IMR-90 (cell line): ENCODE data around the gene PPL. TPM values are rescaled to one million over a fixed set of nuclear protein-coding genes. Genes with fewer than 3 reads are reported as not detected.
"Not testable (repeated sequence)": the region's sequence is repeated elsewhere in the genome, so short reads cannot be mapped to it uniquely, and the experiment has no call there.

ENCODE experiments used
- ATAC-seq: fragments of 200-7000 bp; cut with Tn5 transposase; 2 replicates; pipeline ENCODE4 v1.9.1; 2020; ENCODE audit warnings: low read depth, mild to moderate bottlenecking, moderate library complexity
- BruUV-seq: library from RNA; stranded (reverse); fragments of 400-500 nt; replicated peaks from 2 replicates; lab custom pipeline; 2021; lab: Mats Ljungman, UMichigan
- CTCF ChIA-PET: fragments of 300-600 bp; formaldehyde crosslinking; extraction: SDS; loops from one replicate; lab custom pipeline; 2021; ENCODE audit warnings: antibody characterized with exemption; lab: Yijun Ruan, JAX
- POLR2A ChIA-PET: fragments of 300-600 bp; sonication (Branson Sonifier 250); formaldehyde crosslinking; loops from one replicate; lab custom pipeline; 2022; ENCODE audit warnings: antibody characterized with exemption; ENCODE audit not compliant: unreplicated experiment; lab: Charles Lee
- DNase-seq: peaks from one replicate; pipeline ENCODE4 v3.0.0; 2013
- H2AFZ ChIP-seq: replicated peaks from 2 replicates; pipeline ENCODE3; 2013; ENCODE audit warnings: low read length, mild to moderate bottlenecking; ENCODE audit not compliant: poor library complexity
- H2AK5ac ChIP-seq: 2 replicates; pipeline ENCODE4 v1.6.1; 2013; ENCODE audit warnings: low read depth, low read length, inconsistent platforms
- H2AK9ac ChIP-seq: replicated peaks from 2 replicates; pipeline ENCODE3; 2013; ENCODE audit warnings: mild to moderate bottlenecking, low read depth, low read length, moderate library complexity; ENCODE audit not compliant: poor library complexity
- H2BK120ac ChIP-seq: 2 replicates; pipeline ENCODE4 v1.6.1; 2013; ENCODE audit warnings: low read depth, low read length, inconsistent platforms
- H2BK15ac ChIP-seq: 3 replicates; pipeline ENCODE4 v1.6.1; 2013; ENCODE audit warnings: low read depth, low read length, inconsistent platforms
- H2BK20ac ChIP-seq: 2 replicates; pipeline ENCODE4 v1.6.1; 2013; ENCODE audit warnings: low read depth, mild to moderate bottlenecking, inconsistent platforms, low read length, moderate library complexity
- H2BK5ac ChIP-seq: 2 replicates; pipeline ENCODE4 v1.6.1; 2013; ENCODE audit warnings: mild to moderate bottlenecking, low read depth, low read length, inconsistent platforms; ENCODE audit not compliant: poor library complexity, severe bottlenecking
- H3K14ac ChIP-seq: replicated peaks from 2 replicates; pipeline ENCODE4 v1.6.1; 2013; ENCODE audit warnings: low read depth, low read length, inconsistent platforms
- H3K18ac ChIP-seq: 2 replicates; pipeline ENCODE4 v1.6.1; 2013; ENCODE audit warnings: low read depth, low read length, control low read depth
- H3K23ac ChIP-seq: 2 replicates; pipeline ENCODE4 v1.6.1; 2013; ENCODE audit warnings: low read depth, low read length, inconsistent platforms
- H3K27ac ChIP-seq: 2 replicates; pipeline ENCODE4 v1.5.1; 2013; ENCODE audit warnings: mild to moderate bottlenecking, control low read depth, low read length; ENCODE audit not compliant: insufficient read depth
- H3K27me3 ChIP-seq: 2 replicates; pipeline ENCODE4 v1.6.1; 2013; ENCODE audit warnings: low read length; ENCODE audit not compliant: control insufficient read depth, insufficient read depth
- H3K36me3 ChIP-seq: 2 replicates; pipeline ENCODE4 v1.6.1; 2013; ENCODE audit warnings: low read length, mixed read lengths; ENCODE audit not compliant: control insufficient read depth, insufficient read depth
- H3K4ac ChIP-seq: 2 replicates; pipeline ENCODE4 v1.6.1; 2013; ENCODE audit warnings: low read depth, low read length, inconsistent platforms
- H3K4me1 ChIP-seq: 2 replicates; pipeline ENCODE4 v1.6.1; 2013; ENCODE audit warnings: low read length, mixed read lengths; ENCODE audit not compliant: control insufficient read depth, insufficient read depth
- H3K4me2 ChIP-seq: 2 replicates; pipeline ENCODE4 v1.6.1; 2013; ENCODE audit warnings: low read depth, mild to moderate bottlenecking, control low read depth, low read length, moderate library complexity
- H3K4me3 ChIP-seq: 2 replicates; pipeline ENCODE4 v1.5.1; 2013; ENCODE audit warnings: low read depth, mild to moderate bottlenecking, control low read depth, low read length, moderate library complexity; ENCODE audit not compliant: insufficient read depth
- H3K56ac ChIP-seq: 2 replicates; pipeline ENCODE4 v1.6.1; 2013; ENCODE audit warnings: low read length, inconsistent platforms; ENCODE audit not compliant: insufficient read depth; ENCODE audit errors: extremely low read depth
- H3K79me1 ChIP-seq, 2 experiments: 2 replicates each; pipeline ENCODE4 v1.6.1; 2013; ENCODE audit warnings: low read length in 2 of 2, inconsistent platforms in 1 of 2, low read depth in 1 of 2
- H3K9ac ChIP-seq: 2 replicates; pipeline ENCODE4 v1.6.1; 2013; ENCODE audit warnings: low read depth, low read length, control low read depth
- H3K9me1 ChIP-seq: 2 replicates; pipeline ENCODE4 v1.6.1; 2013; ENCODE audit warnings: low read length, inconsistent platforms; ENCODE audit not compliant: insufficient read depth
- H3K9me3 ChIP-seq: 2 replicates; pipeline ENCODE4 v1.6.1; 2013; ENCODE audit warnings: low read length; ENCODE audit not compliant: control insufficient read depth, insufficient read depth
- H4K20me1 ChIP-seq: 2 replicates; pipeline ENCODE4 v1.6.1; 2013; ENCODE audit warnings: low read length, inconsistent platforms; ENCODE audit not compliant: insufficient read depth
- H4K5ac ChIP-seq: 2 replicates; pipeline ENCODE4 v1.6.1; 2013; ENCODE audit warnings: mild to moderate bottlenecking, low read depth, low read length, control low read depth
- H4K8ac ChIP-seq, 2 experiments: 2 replicates each; pipeline ENCODE4 v1.6.1; 2013; ENCODE audit warnings: low read depth in 2 of 2, low read length in 2 of 2, control low read depth in 1 of 2, inconsistent platforms in 1 of 2
- H4K91ac ChIP-seq: 2 replicates; pipeline ENCODE4 v1.6.1; 2013; ENCODE audit warnings: low read depth, low read length, inconsistent platforms; ENCODE audit not compliant: insufficient read depth
- RCOR1 ChIP-seq: IDR thresholded peaks from 2 replicates; pipeline ENCODE4 v1.6.1; 2012; ENCODE audit warnings: mild to moderate bottlenecking, low read length, improper control_type of control experiment; ENCODE audit not compliant: insufficient replicate concordance
- SMC3 ChIP-seq: fragments of 150-350 bp; IDR thresholded peaks from 2 replicates; pipeline ENCODE4 v1.6.1; 2016; ENCODE audit warnings: low read depth, mild to moderate bottlenecking, antibody characterized with exemption, low read length, moderate library complexity
- WGBS, 2 experiments: methylation state at CpG; one replicate each; pipeline versions ENCODE4 v1.1.5 to v1.1.7; 2013; ENCODE audit warnings: missing lambda C conversion rate in 2 of 2; ENCODE audit not compliant: insufficient read length in 1 of 2; ENCODE audit errors: extremely low coverage in 2 of 2; 5-methylcytosine and 5-hydroxymethylcytosine counted together
- dilution Hi-C: fragments of 300-500 bp; cut with HindIII; formaldehyde crosslinking; loops from one replicate; pipeline ENCODE4 v1.14.3; 2018; ENCODE audit warnings: low sequenced_read_pairs; ENCODE audit not compliant: unreplicated experiment
- in situ Hi-C: fragments of 300-500 bp; cut with MboI; formaldehyde crosslinking; loops from 3 replicates; pipeline ENCODE4 v1.14.3; 2019; ENCODE audit warnings: low sequenced_read_pairs, inconsistent platforms, mixed read lengths
- intact Hi-C: fragments of 100-400 bp; cut with micrococcal nuclease; formaldehyde crosslinking; loops from 2 replicates; pipeline ENCODE4 v1.10.0; 2022
- polyA plus RNA-seq, 3 experiments: library from polyadenylated mRNA; depleted of rRNA; stranded (reverse); fragments of >200 nt; gene quantifications; 2 replicates each; pipeline ENCODE4 v1.2.3, GENCODE V29; 2012; ENCODE audit warnings: low replicate concordance in 1 of 3
- total RNA-seq: library from RNA; depleted of rRNA; stranded (reverse); fragments of >200 nt; gene quantifications from 2 replicates; pipeline ENCODE4 v1.2.3, GENCODE V29; 2012
- TF ChIP-seq, protein P1 (sequence below): fragments of 150-350 bp; IDR thresholded peaks from 2 replicates; pipeline ENCODE4 v1.6.1; 2016; ENCODE audit warnings: low read depth, mild to moderate bottlenecking, low read length, moderate library complexity, borderline replicate concordance

Gene PPL
- total and polyA plus RNA-seq, 2 of the 4 experiments (the other 2 are of a cell fraction) = 0.34 to 0.36 TPM

DNA sequence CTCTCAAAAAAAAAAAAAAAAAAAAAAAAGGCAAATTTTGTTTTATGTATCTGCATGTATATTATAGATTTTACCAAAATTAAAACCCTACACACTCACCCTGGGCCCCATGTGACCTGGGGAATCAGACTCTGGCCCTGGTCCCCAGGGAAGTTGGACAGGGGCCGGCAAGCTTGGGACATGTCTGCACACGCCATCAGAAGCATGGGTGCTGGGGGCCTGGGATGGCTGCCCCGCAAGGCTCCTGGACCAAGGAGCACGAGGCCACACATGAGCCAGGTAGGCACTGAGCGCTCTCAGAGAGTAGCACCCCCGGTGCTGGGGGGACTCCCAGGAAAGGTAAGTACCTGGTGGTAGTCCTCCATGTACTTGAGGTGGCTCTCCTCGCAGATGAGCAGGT lies 39.6 kb downstream of the PPL start:
- no peak overlapping the region for H2BK20ac ChIP-seq
- TF ChIP-seq, protein P1, sequence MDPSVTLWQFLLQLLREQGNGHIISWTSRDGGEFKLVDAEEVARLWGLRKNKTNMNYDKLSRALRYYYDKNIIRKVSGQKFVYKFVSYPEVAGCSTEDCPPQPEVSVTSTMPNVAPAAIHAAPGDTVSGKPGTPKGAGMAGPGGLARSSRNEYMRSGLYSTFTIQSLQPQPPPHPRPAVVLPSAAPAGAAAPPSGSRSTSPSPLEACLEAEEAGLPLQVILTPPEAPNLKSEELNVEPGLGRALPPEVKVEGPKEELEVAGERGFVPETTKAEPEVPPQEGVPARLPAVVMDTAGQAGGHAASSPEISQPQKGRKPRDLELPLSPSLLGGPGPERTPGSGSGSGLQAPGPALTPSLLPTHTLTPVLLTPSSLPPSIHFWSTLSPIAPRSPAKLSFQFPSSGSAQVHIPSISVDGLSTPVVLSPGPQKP = no peak
- TF ChIP-seq SMC3 = no peak
- no peak for TF ChIP-seq RCOR1
- WGBS, 2 experiments = 80% methylated on average over 4 of the region's 7 CpGs; no CpG with 5 or more reads in 1 of the 2 experiments
- H4K5ac ChIP-seq = no peak overlapping the region
- no peak overlapping the region for H3K56ac ChIP-seq
- no peak overlapping the region for H2BK5ac ChIP-seq
- POLR2A ChIA-PET = no interaction called here
- no peaks in the 10 kb centered on the region for H3K79me1 ChIP-seq
- H3K4me2 ChIP-seq = no peak overlapping the region
- no TSS peak for BruUV-seq
- no peak for ATAC-seq
- intact Hi-C loops = no loop called here
- H3K23ac ChIP-seq = no peak overlapping the region
- no peak overlapping the region for H2AK9ac ChIP-seq
- H4K20me1 ChIP-seq = no peaks in the 10 kb centered on the region; the same call in 1 of the 2 replicates
- no peak overlapping the region for H3K9ac ChIP-seq
- H3K4me1 ChIP-seq = peaks cover 3% of the 10 kb centered on the region
- H3K9me3 ChIP-seq = peaks cover 4% of the 10 kb centered on the region
- no peaks in the 10 kb centered on the region for H3K36me3 ChIP-seq
- dilution Hi-C loops = no loop called here
- no peak overlapping the region for H3K14ac ChIP-seq
- no peak overlapping the region for H4K8ac ChIP-seq
- DNase-seq = no peak
- CTCF ChIA-PET = no interaction called here
- H3K18ac ChIP-seq = no peak overlapping the region
- H3K4ac ChIP-seq = no peak overlapping the region
- H3K27me3 ChIP-seq = peaks cover 2% of the 10 kb centered on the region; the same call in 1 of the 2 replicates
- H2BK120ac ChIP-seq = no peak overlapping the region
- H3K9me1 ChIP-seq = 0 out of 2 replicates have a peak, but pooled peaks cover 2% of the 10 kb centered on the region
- H3K4me3 ChIP-seq = no peak overlapping the region
- no peak overlapping the region for H2AFZ ChIP-seq
- H2BK15ac ChIP-seq = no peak overlapping the region
- in situ Hi-C loops = no loop called here
- H2AK5ac ChIP-seq = no peak overlapping the region
- no peak overlapping the region for H4K91ac ChIP-seq
- H3K27ac ChIP-seq = no peak overlapping the region

DNA sequence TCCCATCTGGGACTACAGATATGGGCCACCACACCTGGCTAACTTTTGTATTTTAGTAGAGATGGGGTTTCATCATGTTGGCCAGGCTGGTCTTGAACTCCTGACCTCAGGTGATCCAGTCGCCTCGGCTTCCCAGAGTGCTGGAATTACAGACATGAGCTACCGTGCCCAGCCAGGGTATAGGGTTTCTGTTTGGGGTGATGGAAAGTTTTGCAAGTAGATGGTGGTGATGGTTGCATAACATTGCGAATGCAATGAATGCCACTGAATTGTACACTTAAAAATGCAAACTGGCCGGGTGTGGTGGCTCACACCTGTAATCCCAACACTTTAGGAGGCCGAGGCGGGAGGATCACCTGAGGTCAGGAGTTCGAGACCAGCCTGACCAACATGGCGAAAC lies 40.2 kb downstream of the PPL start:
- H3K27me3 ChIP-seq, H3K4ac ChIP-seq, H3K23ac ChIP-seq, H3K18ac ChIP-seq, H3K56ac ChIP-seq, H3K9me1 ChIP-seq, BruUV-seq, dilution Hi-C loops, H4K8ac ChIP-seq, H3K4me2 ChIP-seq, H4K20me1 ChIP-seq, H2BK120ac ChIP-seq, POLR2A ChIA-PET, H2AK9ac ChIP-seq, H3K9ac ChIP-seq, DNase-seq, H2AFZ ChIP-seq, H3K27ac ChIP-seq, H3K9me3 ChIP-seq, H4K91ac ChIP-seq, intact Hi-C loops, H3K79me1 ChIP-seq, H3K36me3 ChIP-seq, H3K4me1 ChIP-seq, ATAC-seq, H2BK20ac ChIP-seq, H2BK5ac ChIP-seq, H4K5ac ChIP-seq, H3K4me3 ChIP-seq, H2AK5ac ChIP-seq, H3K14ac ChIP-seq, in situ Hi-C loops, CTCF ChIA-PET, H2BK15ac ChIP-seq: not testable (repeated sequence)
- 80% methylated on average over 1 of the region's 9 CpGs; no CpG with 5 or more reads in 1 of the 2 experiments for WGBS, 2 experiments
